ENCODE data around the gene MVB12B. TPM values are rescaled to one million over a fixed set of nuclear protein-coding genes. Genes with fewer than 3 reads are reported as not detected.
A peak's percentile ranks its signal among the peaks of the same experiment; 100 is the strongest.
"Not testable (repeated sequence)": the region's sequence is repeated elsewhere in the genome, so short reads cannot be mapped to it uniquely, and the experiment has no call there.

MVB12B gene
- 1 to 10 TPM; 2.6 TPM for total RNA-seq

GRCh38 chr9:126326228-126327005 is at the start of gene MVB12B:
Gene MVB12B, plus strand, starts transcription at chr9:126326829. Its CDS starts 101 bp downstream, at chr9:126326930.
- Mint-ChIP-seq H3K4me3 (peak within 1 kb of the TSS; percentile 68), H3K27me3 (ENCODE audit: low read depth) (peaks cover 3% of the 10 kb centered on the region), H3K27ac (no peak within 1 kb of the TSS), H3K4me1 (ENCODE audit: low read depth) (peaks cover 6% of the 10 kb centered on the region), H3K9me3 (peaks cover 6% of the 10 kb centered on the region), H3K36me3 (ENCODE audit: low read depth) (no peaks in the 10 kb centered on the region)
- peak; percentile 46 for DNase-seq
- intact Hi-C loops (cut with micrococcal nuclease), result no loop called here
- CTCF ChIA-PET, result interaction anchor here (0.6 kb wide), 1 partner anchor 1031 kb away, joined by 5 read pairs; no protein-coding TSS in a partner anchor

- intact Hi-C loops (cut with micrococcal nuclease), result no loop called here
- no peak for DNase-seq
- Mint-ChIP-seq H3K36me3 (ENCODE audit: low read depth) (no peaks in the 10 kb centered on the region), H3K4me3 (no peak overlapping the region), H3K9me3 (peaks cover 3% of the 10 kb centered on the region), H3K4me1 (ENCODE audit: low read depth) (no peaks in the 10 kb centered on the region), H3K27ac (no peak overlapping the region), H3K27me3 (ENCODE audit: low read depth) (peaks cover 5% of the 10 kb centered on the region)
- CTCF ChIA-PET, result no interaction called here
These were observed 42.7 kb upstream of the MVB12B start for GRCh38 chr9:126283799-126284465.

GRCh38 chr9:126285652-126286051 is 41.0 kb upstream of the MVB12B start:
- intact Hi-C loops (cut with micrococcal nuclease); H3K27me3 Mint-ChIP-seq (ENCODE audit: low read depth); H3K4me3 Mint-ChIP-seq; CTCF ChIA-PET; H3K27ac Mint-ChIP-seq; H3K9me3 Mint-ChIP-seq; H3K36me3 Mint-ChIP-seq (ENCODE audit: low read depth); H3K4me1 Mint-ChIP-seq (ENCODE audit: low read depth); DNase-seq: not testable (repeated sequence)

DNA sequence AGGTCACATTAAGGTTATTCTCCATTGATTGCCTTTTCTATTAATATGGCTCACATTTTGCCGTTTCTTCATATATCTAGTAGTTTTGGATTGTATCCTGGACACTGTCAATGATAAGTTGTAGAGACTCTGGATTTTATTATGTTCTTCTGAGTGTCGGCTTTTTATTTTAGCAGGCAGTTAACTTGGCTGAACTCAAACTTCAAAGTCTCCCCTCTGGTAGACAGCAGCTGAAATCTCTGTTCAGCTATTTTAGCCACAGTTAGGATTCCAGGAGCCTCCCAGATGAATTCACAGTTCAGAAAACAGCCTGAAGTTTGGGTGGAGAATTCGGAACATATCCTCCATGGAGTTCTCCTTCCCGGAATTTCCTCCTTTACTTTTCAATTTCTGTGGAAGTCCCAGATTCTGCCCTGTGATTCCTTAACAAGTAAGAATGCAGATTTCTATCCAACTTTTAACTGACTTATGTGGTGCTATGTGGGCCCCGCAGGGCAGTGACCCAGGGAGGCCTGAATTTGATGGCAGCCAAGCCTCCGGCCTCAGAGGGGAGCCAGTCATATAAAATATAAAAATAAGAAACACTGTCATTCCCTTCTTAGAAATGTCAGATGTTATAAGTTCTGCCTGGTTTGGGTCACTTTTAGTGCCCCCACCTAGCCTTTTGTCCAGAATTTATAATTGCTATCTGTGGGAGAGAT is 39.3 kb upstream of the MVB12B start:
- no peak overlapping the region for H3K4me3 Mint-ChIP-seq
- no peaks in the 10 kb centered on the region for H3K4me1 Mint-ChIP-seq (ENCODE audit: low read depth)
- intact Hi-C loops (cut with micrococcal nuclease), result no loop called here
- CTCF ChIA-PET, result no interaction called here
- H3K36me3 Mint-ChIP-seq (ENCODE audit: low read depth), result no peaks in the 10 kb centered on the region
- no peak for DNase-seq
- no peak overlapping the region for H3K27ac Mint-ChIP-seq
- no peaks in the 10 kb centered on the region for H3K9me3 Mint-ChIP-seq
- H3K27me3 Mint-ChIP-seq (ENCODE audit: low read depth), result peaks cover 3% of the 10 kb centered on the region

- DNase-seq, result no peak
- H3K4me1 Mint-ChIP-seq (ENCODE audit: low read depth), result no peaks in the 10 kb centered on the region
- peaks cover under 1% of the 10 kb centered on the region for H3K27me3 Mint-ChIP-seq (ENCODE audit: low read depth)
- no peak overlapping the region for H3K4me3 Mint-ChIP-seq
- no peaks in the 10 kb centered on the region for H3K36me3 Mint-ChIP-seq (ENCODE audit: low read depth)
- H3K9me3 Mint-ChIP-seq, result no peaks in the 10 kb centered on the region
- no peak overlapping the region for H3K27ac Mint-ChIP-seq
- intact Hi-C loops (cut with micrococcal nuclease), result no loop called here
- CTCF ChIA-PET, result no interaction called here
These were observed 35.8 kb upstream of the MVB12B start for GRCh38 chr9:126290871-126291270.

GRCh38 chr9:126291925-126292324 is 34.7 kb upstream of the MVB12B start:
- H3K9me3 Mint-ChIP-seq, result no peaks in the 10 kb centered on the region

DNA sequence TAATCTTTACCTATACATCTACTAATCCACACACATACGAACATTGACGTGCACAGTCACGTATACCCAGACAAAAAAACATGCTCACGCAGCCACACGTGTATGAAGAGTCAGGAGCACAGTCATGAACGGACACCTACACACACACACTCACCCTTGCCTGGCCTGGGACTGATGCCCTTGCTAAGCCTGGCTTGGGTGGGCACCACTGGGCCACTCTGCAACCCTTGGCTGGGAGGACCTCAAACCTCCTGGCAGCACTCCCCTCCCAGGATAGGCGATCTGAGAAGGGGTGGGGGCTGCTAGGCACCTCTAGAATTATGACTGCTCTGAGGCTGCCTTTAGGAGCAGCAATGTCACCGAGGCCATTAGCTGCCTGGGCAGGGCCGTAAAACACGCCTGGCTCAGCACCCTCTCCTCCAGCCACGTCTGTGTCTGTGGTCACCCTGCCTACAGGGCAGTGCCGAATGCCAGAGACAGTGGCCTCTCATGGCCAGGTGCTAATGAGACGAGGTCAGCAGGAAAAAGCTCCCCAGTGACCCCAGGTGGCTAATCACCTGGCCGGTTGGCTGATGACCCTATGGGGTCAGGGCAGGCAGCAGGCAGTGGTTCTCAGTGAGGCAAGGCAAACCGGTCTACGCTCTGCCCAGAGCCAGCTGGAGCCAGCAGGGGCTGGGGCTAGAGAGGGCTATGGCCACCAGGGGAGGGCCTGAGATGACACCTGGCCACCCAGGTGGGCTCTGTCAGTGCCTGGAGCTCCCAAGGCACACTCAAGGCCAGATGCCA is 33.7 kb upstream of the MVB12B start:
- no peak for DNase-seq
- Mint-ChIP-seq H3K4me1 (ENCODE audit: low read depth) (no peaks in the 10 kb centered on the region), H3K4me3 (no peak overlapping the region), H3K27ac (no peak overlapping the region), H3K27me3 (ENCODE audit: low read depth) (no peaks in the 10 kb centered on the region), H3K36me3 (ENCODE audit: low read depth) (no peaks in the 10 kb centered on the region), H3K9me3 (no peaks in the 10 kb centered on the region)
- CTCF ChIA-PET, result interaction anchor here (0.6 to 2.7 kb wide), 3 partner anchors 106 to 806 kb away, joined by 4 to 9 read pairs (median 6); no protein-coding TSS in a partner anchor
- intact Hi-C loops (cut with micrococcal nuclease), result no loop called here

More at GRCh38 chr9:126291925-126292324, 34.7 kb upstream of the MVB12B start:
- H3K4me1 Mint-ChIP-seq (ENCODE audit: low read depth), result no peaks in the 10 kb centered on the region
- H3K27me3 Mint-ChIP-seq (ENCODE audit: low read depth), result no peaks in the 10 kb centered on the region
- no peaks in the 10 kb centered on the region for H3K36me3 Mint-ChIP-seq (ENCODE audit: low read depth)
- intact Hi-C loops (cut with micrococcal nuclease), result no loop called here
- no peak overlapping the region for H3K4me3 Mint-ChIP-seq
- DNase-seq, result no peak
- no peak overlapping the region for H3K27ac Mint-ChIP-seq
- CTCF ChIA-PET, result interaction anchor here (2.7 kb wide), 1 partner anchor 107 kb away, joined by 9 read pairs; no protein-coding TSS in a partner anchor

GRCh38 chr9:126293522-126293889 is 33.1 kb upstream of the MVB12B start:
- no peaks in the 10 kb centered on the region for H3K4me1 Mint-ChIP-seq (ENCODE audit: low read depth)
- no peaks in the 10 kb centered on the region for H3K27me3 Mint-ChIP-seq (ENCODE audit: low read depth)
- H3K4me3 Mint-ChIP-seq, result no peak overlapping the region
- intact Hi-C loops (cut with micrococcal nuclease), result no loop called here
- H3K36me3 Mint-ChIP-seq (ENCODE audit: low read depth), result no peaks in the 10 kb centered on the region
- CTCF ChIA-PET, result interaction anchor here (0.6 to 2.7 kb wide), 3 partner anchors 9 to 503 kb away, joined by 3 to 9 read pairs (median 6); no protein-coding TSS in a partner anchor
- no peak overlapping the region for H3K27ac Mint-ChIP-seq
- DNase-seq, result no peak
- H3K9me3 Mint-ChIP-seq, result no peaks in the 10 kb centered on the region

DNA sequence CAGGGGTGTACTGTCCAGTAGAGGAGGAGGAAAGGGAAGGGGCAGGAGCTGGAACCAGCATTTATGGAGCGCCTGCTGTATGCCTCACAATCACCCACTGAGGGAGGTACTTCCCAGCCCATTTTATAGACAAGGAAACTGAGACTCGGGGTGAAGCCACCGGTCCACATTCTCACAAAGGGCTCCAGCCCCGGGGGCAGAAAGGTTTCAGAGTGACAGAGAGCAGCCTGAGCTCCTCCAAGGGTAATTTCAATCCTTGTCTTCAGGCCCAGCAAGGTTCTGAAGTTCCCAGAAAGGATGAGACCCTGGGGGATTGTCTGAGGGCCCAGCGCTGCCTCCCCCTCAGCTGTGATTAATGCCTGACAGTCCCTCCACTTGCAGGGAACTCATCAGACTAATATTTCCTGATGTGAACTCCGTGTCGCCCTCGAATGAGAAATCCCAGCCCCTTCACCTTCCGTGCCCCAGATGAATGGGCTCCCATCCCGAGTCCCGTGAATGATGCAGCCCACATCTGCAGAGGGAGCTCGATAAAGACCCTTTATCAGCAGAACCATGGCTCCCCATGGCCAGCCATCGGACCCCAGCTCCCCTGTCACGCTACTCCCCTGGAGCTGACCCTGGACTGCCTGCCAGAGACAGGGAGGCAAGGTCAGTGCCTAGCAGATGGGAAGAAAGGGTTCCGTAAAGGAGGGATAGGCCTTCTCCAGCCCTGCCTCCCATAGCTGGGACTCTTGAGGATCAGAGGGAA is 32.1 kb upstream of the MVB12B start:
- Mint-ChIP-seq H3K9me3 (no peaks in the 10 kb centered on the region), H3K27me3 (ENCODE audit: low read depth) (no peaks in the 10 kb centered on the region), H3K4me3 (no peak overlapping the region), H3K4me1 (ENCODE audit: low read depth) (no peaks in the 10 kb centered on the region), H3K27ac (no peak overlapping the region), H3K36me3 (ENCODE audit: low read depth) (no peaks in the 10 kb centered on the region)
- CTCF ChIA-PET, result interaction anchor here (0.6 to 2.7 kb wide), 3 partner anchors 8 to 105 kb away, joined by 3 to 9 read pairs (median 5); no protein-coding TSS in a partner anchor
- DNase-seq, result no peak
- intact Hi-C loops (cut with micrococcal nuclease), result no loop called here

GRCh38 chr9:126295082-126295477 is 31.5 kb upstream of the MVB12B start:
- H3K27me3 Mint-ChIP-seq (ENCODE audit: low read depth), result no peaks in the 10 kb centered on the region
- intact Hi-C loops (cut with micrococcal nuclease), result no loop called here
- no peaks in the 10 kb centered on the region for H3K4me1 Mint-ChIP-seq (ENCODE audit: low read depth)
- no peak for DNase-seq
- H3K36me3 Mint-ChIP-seq (ENCODE audit: low read depth), result no peaks in the 10 kb centered on the region
- no peak overlapping the region for H3K4me3 Mint-ChIP-seq
- CTCF ChIA-PET, result interaction anchor here (1.5 kb wide), 1 partner anchor 103 kb away, joined by 5 read pairs; no protein-coding TSS in a partner anchor
- no peak overlapping the region for H3K27ac Mint-ChIP-seq
- H3K9me3 Mint-ChIP-seq, result no peaks in the 10 kb centered on the region

DNA sequence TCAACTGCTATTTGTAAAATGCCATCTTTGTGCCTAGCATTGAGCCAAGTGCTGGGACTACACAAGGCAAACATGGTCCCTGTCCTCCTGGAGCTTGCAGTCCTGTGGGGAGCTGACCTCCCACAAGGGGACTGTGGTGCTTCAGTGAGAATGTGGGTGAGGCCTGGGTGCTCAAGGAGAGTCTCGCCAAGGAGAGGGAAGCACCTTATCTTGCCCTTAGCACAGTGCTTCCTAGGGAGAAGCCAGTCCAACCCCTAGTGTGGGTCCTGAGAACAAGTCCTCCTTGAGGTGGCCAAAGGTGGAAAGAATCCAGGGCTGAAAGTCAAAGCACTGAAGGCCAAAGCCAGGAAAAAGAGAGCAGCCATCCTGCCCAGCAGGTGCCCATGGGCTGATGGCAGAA is 31.1 kb upstream of the MVB12B start:
- DNase-seq, result no peak
- Mint-ChIP-seq H3K9me3 (no peaks in the 10 kb centered on the region), H3K36me3 (ENCODE audit: low read depth) (no peaks in the 10 kb centered on the region), H3K27ac (no peak overlapping the region), H3K27me3 (ENCODE audit: low read depth) (no peaks in the 10 kb centered on the region), H3K4me1 (ENCODE audit: low read depth) (no peaks in the 10 kb centered on the region), H3K4me3 (no peak overlapping the region)
- CTCF ChIA-PET, result interaction anchor here (1.5 kb wide), 1 partner anchor 103 kb away, joined by 5 read pairs; no protein-coding TSS in a partner anchor
- intact Hi-C loops (cut with micrococcal nuclease), result no loop called here

Measured in activated naive CD4-positive, alpha-beta T cell treated with anti-CD3 and anti-CD28 coated beads for 36 hours (primary cell).